Stimulated activated CD4-positive, alpha-beta T cell treated with anti-CD3 and anti-CD28 coated beads, Interleukin-12 subunit alpha, Interleukin-12 subunit beta, amount 100 ng/mL, for 4 hours (primary cell): ENCODE results near the gene TCAIM.
"Not testable (repeated sequence)": the region's sequence is repeated elsewhere in the genome, so short reads cannot be mapped to it uniquely, and the experiment has no call there.

ENCODE experiments used
- DNase-seq: peaks from one replicate; pipeline ENCODE4 v3.0.0-alpha.2; 2020

The TCAIM gene

DNA sequence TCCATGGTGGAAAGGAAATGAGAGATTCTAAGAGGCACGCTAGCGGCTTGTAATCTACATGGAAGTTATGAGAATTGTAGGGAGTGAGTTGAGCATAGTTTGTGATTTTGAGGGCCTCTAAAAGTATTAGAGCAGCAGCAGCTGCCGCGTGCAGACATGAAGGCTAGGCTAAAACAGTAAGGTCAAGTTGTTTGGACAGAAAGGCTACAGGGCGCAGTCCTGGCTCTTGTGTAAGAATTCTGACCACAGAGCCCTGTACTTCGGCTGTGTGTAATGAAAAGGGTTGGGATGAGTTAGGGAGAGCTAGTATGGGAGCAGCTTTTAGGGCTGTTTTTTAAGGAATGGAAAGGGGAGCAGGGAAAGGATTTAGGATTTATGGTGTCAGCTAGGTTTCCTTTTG, 8.0 kb downstream of the TCAIM start:
- not testable (repeated sequence) for DNase-seq

DNA sequence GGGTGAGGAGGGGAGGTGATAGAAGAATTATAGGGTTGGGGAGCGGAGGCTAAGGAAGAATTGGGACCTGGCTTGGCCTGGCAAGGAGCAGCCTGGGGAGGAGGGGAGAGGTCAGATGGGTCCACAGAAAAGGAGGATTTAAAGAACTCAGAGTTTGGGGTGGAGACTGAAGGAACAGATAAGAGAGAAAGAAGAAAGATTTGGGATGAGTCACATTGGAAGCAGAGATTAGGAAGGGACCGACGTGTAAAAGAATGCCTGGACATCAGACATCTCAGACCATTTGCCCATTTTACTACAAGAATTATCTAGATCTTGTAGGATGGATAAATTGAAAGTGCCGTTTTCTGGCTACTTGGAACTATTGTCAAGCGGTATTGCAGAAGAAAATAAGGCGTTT, 10.4 kb downstream of the TCAIM start:
- DNase-seq: no peak

DNA sequence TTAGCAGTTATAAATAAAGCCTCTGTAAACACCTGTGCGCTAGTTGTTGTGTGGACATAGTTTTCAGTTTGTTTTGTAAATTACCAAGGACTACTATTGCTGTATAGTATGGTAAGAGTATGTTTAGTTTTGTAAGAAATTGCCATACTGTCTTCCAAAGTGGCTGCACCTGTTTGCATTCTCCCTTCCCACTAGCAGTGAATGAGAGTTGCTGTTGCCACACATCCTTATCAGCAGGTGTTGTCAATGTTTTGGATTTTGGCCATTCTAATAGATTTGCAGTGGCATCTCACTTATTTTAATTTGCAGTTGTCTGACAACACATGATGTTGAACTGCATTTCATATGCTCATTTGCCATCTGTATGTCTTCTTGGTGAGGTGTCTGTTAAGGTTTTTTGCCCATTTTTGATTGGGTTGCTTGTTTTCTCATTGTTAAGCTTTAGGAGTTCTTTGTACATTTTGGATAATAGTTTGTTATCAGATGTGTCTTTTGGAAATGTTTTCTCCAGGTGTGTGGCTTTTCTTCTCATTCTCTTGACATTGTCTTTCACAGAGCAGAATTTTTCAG, 14.9 kb downstream of the TCAIM start:
- no peak for DNase-seq

DNA sequence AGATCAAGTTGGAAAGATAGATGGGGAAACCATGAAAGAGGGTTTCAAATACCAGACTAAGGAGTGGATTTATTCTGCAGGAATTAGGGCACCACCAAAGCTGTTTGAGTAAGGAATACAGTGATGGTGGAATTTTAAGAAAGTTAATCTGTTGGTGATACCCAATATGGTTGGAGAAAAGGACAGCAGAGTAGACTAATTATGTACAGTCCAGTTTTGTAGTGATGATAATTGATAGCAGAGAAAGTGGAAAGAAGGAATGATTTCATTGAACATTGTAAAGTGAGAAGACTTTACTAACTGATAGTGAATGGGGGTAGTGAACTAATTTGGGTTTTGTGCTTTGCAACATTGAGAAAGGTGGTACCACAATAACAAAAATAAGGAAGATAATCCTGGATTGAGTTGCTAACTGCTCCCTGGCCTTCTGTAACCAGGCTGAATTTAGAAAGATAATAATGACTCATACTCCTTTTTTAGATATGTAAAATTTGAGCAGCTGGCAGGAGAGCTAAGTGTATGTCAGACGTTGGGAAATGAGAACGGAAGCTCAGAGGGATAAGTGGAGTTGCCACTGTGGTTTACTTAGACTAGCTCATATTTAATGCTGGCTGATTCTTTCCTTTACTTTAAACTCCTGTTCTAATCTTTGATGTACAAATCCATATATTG, 16.9 kb downstream of the TCAIM start:
- no peak for DNase-seq

DNA sequence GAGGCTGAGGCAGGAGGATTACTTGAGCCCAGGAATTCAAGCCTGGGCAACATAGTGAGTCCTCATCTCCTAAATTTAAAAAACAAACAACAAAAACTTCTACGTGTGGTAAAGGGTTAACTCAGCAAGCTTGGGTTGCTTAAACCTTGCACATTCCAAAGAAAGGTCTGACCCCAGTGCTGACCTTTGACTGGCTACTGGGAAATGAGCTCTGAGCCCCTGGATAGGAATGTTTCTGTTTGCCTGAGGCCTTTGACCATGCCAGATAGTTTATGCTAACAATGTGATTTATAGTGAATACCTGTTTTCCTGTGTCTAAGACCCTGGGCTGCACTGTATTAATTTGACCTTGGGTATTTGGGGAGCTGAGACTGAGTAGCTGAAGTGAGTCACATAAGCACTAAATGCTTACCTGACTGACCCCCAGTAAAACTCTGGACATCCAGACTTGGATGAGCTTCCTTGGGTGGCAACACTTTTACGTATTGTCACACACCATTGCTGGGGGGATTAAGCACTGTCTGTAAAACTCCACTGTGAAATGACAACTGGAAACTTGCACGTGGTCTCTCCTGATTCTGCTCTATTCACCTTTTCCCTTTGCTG, 20.7 kb downstream of the TCAIM start:
- DNase-seq: no peak

DNA sequence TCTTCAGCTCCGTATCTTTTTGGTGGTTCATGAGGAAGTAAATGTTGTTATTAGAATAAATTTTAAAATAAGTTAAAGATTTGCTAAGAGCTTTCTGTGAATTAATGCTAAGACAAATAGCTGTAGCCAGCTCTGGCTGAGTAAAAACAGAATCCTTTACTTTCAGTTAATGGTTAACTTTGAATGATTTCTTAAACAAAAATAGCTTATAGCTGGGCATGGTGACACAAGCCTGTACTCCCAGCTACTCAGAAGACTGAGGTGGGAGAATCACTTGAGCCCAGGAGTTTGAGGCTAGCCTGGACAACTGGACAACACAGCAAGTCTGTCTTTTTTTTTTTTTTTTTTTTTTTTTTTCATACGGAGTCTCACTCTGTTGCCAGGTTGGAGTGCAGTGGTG, 25.0 kb downstream of the TCAIM start:
- DNase-seq: no peak

GRCh38 chr3:44365952-44366351, 27.4 kb downstream of the TCAIM start:
- no peak for DNase-seq

DNA sequence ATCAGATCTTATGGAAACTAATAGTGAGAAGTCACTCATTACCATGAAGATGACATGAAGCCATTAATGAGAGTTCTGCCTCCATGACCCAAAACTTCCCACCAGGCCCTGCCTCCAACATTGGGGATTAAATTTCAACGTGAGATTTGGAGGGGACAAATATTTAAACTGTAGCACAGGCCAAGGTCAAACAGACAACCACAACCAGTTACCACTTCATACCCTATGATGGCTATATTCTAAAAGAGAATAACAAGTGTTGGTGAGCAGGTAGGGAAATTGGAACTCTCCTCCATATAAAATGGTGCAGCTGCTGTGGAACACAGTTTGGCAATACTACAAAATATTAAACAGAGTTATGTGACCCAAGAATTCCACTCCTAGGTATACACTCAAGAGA, 36.9 kb downstream of the TCAIM start:
- no peak for DNase-seq

DNA sequence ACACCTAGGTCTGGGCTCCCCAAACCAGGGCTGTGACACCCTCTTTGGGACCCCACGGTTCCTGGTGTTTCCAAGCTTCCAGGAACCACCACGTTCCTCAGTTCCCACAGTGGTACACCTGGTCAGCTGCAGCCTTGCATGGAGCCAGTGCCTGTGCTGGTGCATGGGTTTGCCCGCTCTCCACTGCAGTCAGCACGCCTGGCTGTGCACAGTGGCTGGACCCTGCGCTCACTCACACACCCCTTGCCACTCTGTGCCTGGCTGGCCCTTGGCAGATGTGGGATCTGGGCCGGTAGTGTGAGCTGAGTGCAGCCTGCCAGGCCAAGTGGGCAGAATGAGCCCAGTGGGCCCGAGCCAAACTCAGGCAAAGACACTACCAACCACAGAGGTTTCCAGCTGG, 48.8 kb downstream of the TCAIM start:
- DNase-seq: no peak

- no peak for DNase-seq
Observed at GRCh38 chr3:44392489-44392888, 53.9 kb downstream of the TCAIM start.

GRCh38 chr3:44395714-44396113, 57.1 kb downstream of the TCAIM start:
- no peak for DNase-seq

GRCh38 chr3:44396200-44397171, 57.9 kb downstream of the TCAIM start:
- no peak for DNase-seq

- not testable (repeated sequence) for DNase-seq
Observed at GRCh38 chr3:44398271-44398670, 59.7 kb downstream of the TCAIM start.

DNA sequence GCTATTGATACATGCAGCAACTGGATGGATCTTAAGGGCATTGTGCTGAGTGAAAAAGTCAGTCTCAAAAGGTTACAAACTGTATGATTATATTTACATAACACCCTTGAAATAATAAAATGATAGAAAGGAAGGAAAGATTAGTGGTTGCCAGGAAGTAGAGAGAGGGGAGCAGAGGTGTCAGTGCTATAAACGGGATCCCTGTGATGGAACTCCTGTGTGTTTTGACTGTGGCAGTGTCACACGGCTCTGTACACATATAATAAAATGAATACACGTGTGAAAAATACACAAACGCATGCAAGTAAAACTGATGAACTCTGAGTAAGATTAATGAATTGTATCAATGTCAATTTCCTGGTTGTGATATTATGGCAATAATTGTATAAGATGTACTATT, 60.3 kb downstream of the TCAIM start:
- DNase-seq: no peak

GRCh38 chr3:44400771-44401170, 62.2 kb downstream of the TCAIM start:
- no peak for DNase-seq

DNA sequence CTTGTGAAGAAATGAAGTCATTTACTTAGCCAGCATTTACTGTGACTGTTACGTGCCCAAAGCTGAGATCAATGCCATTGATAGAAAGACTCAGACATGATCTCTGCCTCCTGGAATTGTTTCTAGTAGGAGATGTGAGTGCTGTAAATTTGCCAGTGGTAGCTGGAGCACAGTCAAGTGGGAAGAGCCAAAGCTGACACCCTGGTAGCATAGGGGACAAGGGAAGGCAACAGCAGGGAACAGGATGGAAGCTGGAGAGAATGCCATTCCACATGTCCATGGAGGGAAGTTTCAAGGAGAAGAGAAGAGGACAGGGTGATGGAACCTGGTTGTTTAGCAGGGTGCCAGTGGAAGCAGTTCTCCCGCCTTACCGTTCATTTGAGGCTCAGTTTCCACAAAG, 64.0 kb downstream of the TCAIM start:
- DNase-seq: no peak

GRCh38 chr3:44409640-44410410, 71.3 kb downstream of the TCAIM start:
- no peak for DNase-seq

GRCh38 chr3:44411031-44411645, 72.6 kb downstream of the TCAIM start:
- no peak for DNase-seq

GRCh38 chr3:44412365-44412764, 73.8 kb downstream of the TCAIM start:
- DNase-seq: no peak

DNA sequence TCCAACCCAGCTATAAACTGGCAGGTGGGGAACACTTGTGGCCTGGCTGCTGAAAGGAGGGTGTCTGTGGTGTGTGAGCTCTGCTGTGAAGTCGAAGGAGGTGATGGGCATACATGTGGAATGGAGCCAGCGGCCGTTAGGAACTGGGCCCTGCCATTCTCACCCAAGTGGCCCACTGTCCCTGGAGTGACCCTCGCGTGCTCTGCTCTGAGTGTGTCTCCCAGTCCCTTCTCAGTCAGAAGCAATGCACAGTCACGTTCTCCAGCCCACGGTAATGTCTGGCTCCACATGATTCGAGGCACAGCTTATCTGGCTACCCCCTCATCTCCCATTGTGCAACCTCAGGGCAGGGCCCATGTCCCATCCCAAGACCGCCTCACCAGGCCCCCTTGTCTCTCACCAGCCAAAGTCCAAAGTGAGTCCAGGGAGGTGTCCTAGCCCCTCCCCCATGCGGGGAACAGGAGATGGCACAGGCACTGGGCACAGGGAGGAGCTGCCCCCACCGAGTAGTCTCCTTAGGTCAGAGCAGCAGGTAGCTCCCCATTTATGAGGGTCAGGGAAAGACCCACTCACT, 76.0 kb downstream of the TCAIM start:
- no peak for DNase-seq

DNA sequence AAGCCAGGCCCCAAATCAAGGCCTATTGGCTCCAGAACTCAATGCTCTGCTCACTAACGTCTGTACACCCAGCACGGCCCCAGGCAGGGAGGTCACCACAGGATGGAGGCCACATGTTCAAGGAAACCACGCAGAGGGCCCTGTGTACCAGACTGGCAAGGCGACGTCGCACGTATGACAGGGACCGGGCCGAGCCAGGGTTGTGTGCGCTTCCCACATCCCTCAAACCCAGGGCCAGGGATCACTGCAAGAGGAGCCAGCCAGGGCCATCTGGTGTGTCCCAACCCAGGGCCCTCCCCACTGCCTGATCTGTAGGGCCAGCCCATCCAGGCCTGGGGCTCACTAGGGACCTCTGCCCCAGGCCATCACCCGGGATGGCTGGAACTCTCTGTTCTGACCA, 76.9 kb downstream of the TCAIM start:
- no peak for DNase-seq
